Caco-2 (cell line): ENCODE measurements around the gene PRRG1. TPM values are rescaled to one million over a fixed set of nuclear protein-coding genes. Genes with fewer than 3 reads are reported as not detected.
"Not testable (repeated sequence)": the region's sequence is repeated elsewhere in the genome, so short reads cannot be mapped to it uniquely, and the experiment has no call there.

ENCODE experiments used
- BruUV-seq: library from RNA; stranded (reverse); fragments of 400-500 nt; replicated peaks from 2 replicates; lab custom pipeline; 2021; lab: Mats Ljungman, UMichigan
- CTCF ChIA-PET: fragments of 300-600 bp; sonication (Branson Sonifier 250); formaldehyde crosslinking; loops from one replicate; lab custom pipeline; 2022; ENCODE audit warnings: antibody characterized with exemption; lab: Charles Lee
- POLR2A ChIA-PET: fragments of 300-600 bp; sonication (Branson Sonifier 250); formaldehyde crosslinking; loops from one replicate; lab custom pipeline; 2022; ENCODE audit warnings: antibody characterized with exemption; lab: Charles Lee
- DNase-seq, 2 experiments: peaks; one replicate each; pipeline versions ENCODE4 v3.0.0 to v3.0.0-alpha.2; 2020 to 2022
- H3K27me3 ChIP-seq: replicated peaks from 2 replicates; pipeline ENCODE4 v1.6.0; 2011; ENCODE audit warnings: low read length; ENCODE audit not compliant: control insufficient read depth, insufficient read depth
- H3K36me3 ChIP-seq: 2 replicates; pipeline ENCODE4 v1.5.1; 2011; ENCODE audit warnings: low read length; ENCODE audit not compliant: control insufficient read depth, insufficient read depth
- H3K4me1 ChIP-seq: fragments of 250-450 bp; sonication (Bioruptor Pico); 2 replicates; pipeline ENCODE4 v1.5.1; 2020; ENCODE audit warnings: mild to moderate bottlenecking
- H3K4me3 ChIP-seq: 2 replicates; pipeline ENCODE4 v1.5.1; 2011; ENCODE audit warnings: low read depth, mild to moderate bottlenecking, control low read depth, low read length
- H3K9me3 ChIP-seq: fragments of 250-450 bp; sonication (Bioruptor Pico); 2 replicates; pipeline ENCODE4 v1.5.1; 2020; ENCODE audit warnings: mild to moderate bottlenecking, moderate library complexity
- H3K27ac Mint-ChIP-seq: one replicate; pipeline ENCODE4 v1.8.0; 2022; ENCODE audit warnings: mixed read lengths; ENCODE audit not compliant: unreplicated experiment
- H3K27me3 Mint-ChIP-seq: one replicate; pipeline ENCODE4 v1.8.0; 2022; ENCODE audit warnings: mixed read lengths; ENCODE audit not compliant: insufficient read depth, unreplicated experiment
- H3K36me3 Mint-ChIP-seq: one replicate; pipeline ENCODE4 v1.8.0; 2022; ENCODE audit warnings: mild to moderate bottlenecking, mixed read lengths; ENCODE audit not compliant: insufficient read depth, unreplicated experiment
- H3K4me1 Mint-ChIP-seq: one replicate; pipeline ENCODE4 v1.8.0; 2022; ENCODE audit warnings: low read depth, mixed read lengths; ENCODE audit not compliant: unreplicated experiment
- H3K4me3 Mint-ChIP-seq: one replicate; pipeline ENCODE4 v1.8.0; 2022; ENCODE audit warnings: mild to moderate bottlenecking, moderate library complexity, mixed read lengths; ENCODE audit not compliant: unreplicated experiment
- H3K9me3 Mint-ChIP-seq: one replicate; pipeline ENCODE4 v1.8.0; 2022; ENCODE audit warnings: mixed read lengths; ENCODE audit not compliant: unreplicated experiment
- CTCF ChIP-seq, 2 experiments: fragments of 200-600 bp in 1 of 2; IDR thresholded peaks; 1 replicate in 1 of 2; 2 replicates in 1 of 2; pipeline versions ENCODE4 v1.5.1 to v1.8.0; 2011 to 2022; ENCODE audit warnings: antibody characterized with exemption in 1 of 2, control low read depth in 1 of 2, inconsistent platforms in 1 of 2, low read depth in 1 of 2, low read length in 1 of 2, mild to moderate bottlenecking in 1 of 2, moderate library complexity in 1 of 2; ENCODE audit not compliant: insufficient read depth in 1 of 2, severe bottlenecking in 1 of 2, unreplicated experiment in 1 of 2
- intact Hi-C: fragments of 100-400 bp; cut with micrococcal nuclease; formaldehyde crosslinking; loops from one replicate; pipeline ENCODE4 v1.10.0; 2022; ENCODE audit not compliant: unreplicated experiment
- total RNA-seq: library from RNA; stranded (reverse); gene quantifications from 2 replicates; pipeline ENCODE4 v1.2.3, GENCODE V29; 2022

The PRRG1 gene
- total RNA-seq, 1 experiment from 2014 or later, result 14.0 TPM

- Histone ChIP-seq H3K4me1 (no peaks in the 10 kb centered on the region), H3K36me3 (no peaks in the 10 kb centered on the region), H3K4me3 (no peak overlapping the region), H3K27me3 (no peaks in the 10 kb centered on the region), H3K9me3 (no peaks in the 10 kb centered on the region)
- TF ChIP-seq CTCF (IDR thresholded peaks at IDR 0.05; ENCODE audit: insufficient read depth in 1 of 2, low read depth in 1 of 2, low read length in 1 of 2, severe bottlenecking in 1 of 2, unreplicated experiment in 1 of 2), result no peak
- BruUV-seq, result no TSS peak
- H3K4me3 Mint-ChIP-seq, result no peak overlapping the region
- no peak for DNase-seq
- intact Hi-C loops, result no loop called here
- H3K27me3 Mint-ChIP-seq, result no peaks in the 10 kb centered on the region
- CTCF ChIA-PET, result no interaction called here
- peaks cover under 1% of the 10 kb centered on the region for H3K4me1 Mint-ChIP-seq
- H3K27ac Mint-ChIP-seq, result no peak overlapping the region
- no peaks in the 10 kb centered on the region for H3K36me3 Mint-ChIP-seq
- H3K9me3 Mint-ChIP-seq, result no peaks in the 10 kb centered on the region
- POLR2A ChIA-PET, result no interaction called here
Observed at GRCh38 chrX:37454537-37455285, 105.5 kb downstream of the PRRG1 start.

GRCh38 chrX:37455381-37455780, 106.2 kb downstream of the PRRG1 start:
- intact Hi-C loops, result no loop called here
- Mint-ChIP-seq H3K36me3 (no peaks in the 10 kb centered on the region), H3K27ac (no peak overlapping the region), H3K9me3 (no peaks in the 10 kb centered on the region), H3K4me1 (peaks cover 7% of the 10 kb centered on the region), H3K4me3 (no peak overlapping the region), H3K27me3 (no peaks in the 10 kb centered on the region)
- no peaks in the 10 kb centered on the region for H3K4me1 ChIP-seq
- H3K4me3 ChIP-seq, result no peak overlapping the region
- TF ChIP-seq CTCF (IDR thresholded peaks at IDR 0.05; ENCODE audit: insufficient read depth in 1 of 2, low read depth in 1 of 2, low read length in 1 of 2, severe bottlenecking in 1 of 2, unreplicated experiment in 1 of 2), result no peak
- DNase-seq, result no peak
- POLR2A ChIA-PET, result no interaction called here
- CTCF ChIA-PET, result no interaction called here
- H3K9me3 ChIP-seq, result no peaks in the 10 kb centered on the region
- BruUV-seq, result no TSS peak
- H3K27me3 ChIP-seq, result no peaks in the 10 kb centered on the region
- H3K36me3 ChIP-seq, result no peaks in the 10 kb centered on the region

GRCh38 chrX:37460285-37460684, 111.1 kb downstream of the PRRG1 start:
- H3K27me3 ChIP-seq, DNase-seq, H3K9me3 Mint-ChIP-seq, H3K4me3 Mint-ChIP-seq, H3K9me3 ChIP-seq, H3K4me1 ChIP-seq, H3K4me3 ChIP-seq, intact Hi-C loops, H3K36me3 Mint-ChIP-seq, POLR2A ChIA-PET, H3K36me3 ChIP-seq, CTCF ChIA-PET, H3K27me3 Mint-ChIP-seq, BruUV-seq: not testable (repeated sequence)
- H3K27ac Mint-ChIP-seq, result peak overlapping the region; percentile 56
- peaks cover 10% of the 10 kb centered on the region for H3K4me1 Mint-ChIP-seq
